PC-9 (cell line): ENCODE measurements around the gene VEZT. TPM values are rescaled to one million over a fixed set of nuclear protein-coding genes. Genes with fewer than 3 reads are reported as not detected.

Experiments
- BruUV-seq: library from RNA; stranded (reverse); fragments of 400-500 nt; replicated peaks from 2 replicates; lab custom pipeline; 2021; lab: Mats Ljungman, UMichigan
- CTCF ChIA-PET: fragments of 300-600 bp; sonication (Branson Sonifier 250); formaldehyde crosslinking; loops from one replicate; lab custom pipeline; 2022; ENCODE audit warnings: antibody characterized with exemption; lab: Charles Lee
- POLR2A ChIA-PET: fragments of 300-600 bp; sonication (Branson Sonifier 250); formaldehyde crosslinking; loops from one replicate; lab custom pipeline; 2022; ENCODE audit warnings: antibody characterized with exemption; ENCODE audit not compliant: unreplicated experiment; lab: Charles Lee
- DNase-seq, 2 experiments: peaks; one replicate each; pipeline versions ENCODE4 v3.0.0 to v3.0.0-alpha.2; 2015 to 2022; ENCODE audit warnings: mixed read lengths in 1 of 2
- H2AFZ ChIP-seq: fragments of 200-600 bp; sonication (generic); 2 replicates; pipeline ENCODE4 v1.8.1; 2017; ENCODE audit warnings: antibody characterized with exemption
- H3F3A ChIP-seq: fragments of 200-600 bp; sonication (generic); 2 replicates; pipeline ENCODE4 v1.8.1; 2017; ENCODE audit warnings: antibody characterized with exemption, mild to moderate bottlenecking, low read depth; ENCODE audit not compliant: insufficient read depth
- H3K27ac ChIP-seq: fragments of 200-600 bp; sonication (generic); 2 replicates; pipeline ENCODE4 v1.6.1; 2016; ENCODE audit warnings: mixed run types
- H3K27me3 ChIP-seq: fragments of 200-600 bp; sonication (generic); 2 replicates; pipeline ENCODE4 v1.6.1; 2016; ENCODE audit warnings: low read depth, mixed run types; ENCODE audit not compliant: insufficient read depth
- H3K36me3 ChIP-seq: fragments of 200-600 bp; sonication (generic); 2 replicates; pipeline ENCODE4 v1.6.1; 2016; ENCODE audit warnings: low read depth, mixed run types
- H3K4me1 ChIP-seq: fragments of 200-600 bp; sonication (generic); replicated peaks from 2 replicates; pipeline ENCODE4 v1.6.1; 2016; ENCODE audit warnings: mixed run types; ENCODE audit not compliant: insufficient read depth
- H3K4me2 ChIP-seq: fragments of 200-600 bp; sonication (generic); 2 replicates; pipeline ENCODE4 v1.6.1; 2017; ENCODE audit warnings: mixed run types
- H3K4me3 ChIP-seq: fragments of 200-600 bp; sonication (generic); 2 replicates; pipeline ENCODE4 v1.6.1; 2016; ENCODE audit warnings: mixed run types
- H3K79me2 ChIP-seq: fragments of 200-600 bp; sonication (generic); 2 replicates; pipeline ENCODE4 v1.6.1; 2017; ENCODE audit warnings: low read depth, mixed run types
- H3K9me2 ChIP-seq: fragments of 200-600 bp; sonication (generic); 2 replicates; pipeline ENCODE4 v1.8.1; 2017; ENCODE audit warnings: mild to moderate bottlenecking; ENCODE audit not compliant: insufficient read depth
- H3K9me3 ChIP-seq: fragments of 200-600 bp; sonication (generic); 2 replicates; pipeline ENCODE4 v1.8.1; 2016; ENCODE audit warnings: low read depth; ENCODE audit not compliant: insufficient read depth
- H4K20me1 ChIP-seq: fragments of 200-600 bp; sonication (generic); 2 replicates; pipeline ENCODE4 v1.8.1; 2017; ENCODE audit not compliant: insufficient read depth
- EZH2 ChIP-seq: fragments of 200-600 bp; sonication (generic); IDR thresholded peaks from 2 replicates; pipeline ENCODE4 v1.8.0; 2017; ENCODE audit warnings: antibody characterized with exemption, low read depth
- intact Hi-C: fragments of 100-400 bp; cut with micrococcal nuclease; formaldehyde crosslinking; loops from one replicate; pipeline ENCODE4 v1.10.0; 2022; ENCODE audit not compliant: unreplicated experiment
- total RNA-seq: library from RNA; stranded (reverse); gene quantifications from 2 replicates; pipeline ENCODE4 v1.2.3, GENCODE V29; 2021
- TF ChIP-seq, protein P1 (sequence below): fragments of 200-600 bp; sonication (generic); conservative IDR thresholded peaks from 2 replicates; pipeline ENCODE4 v1.6.1; 2017; ENCODE audit warnings: mixed run types, antibody characterized with exemption, mild to moderate bottlenecking, moderate library complexity

Gene VEZT
- total RNA-seq, 1 experiment from 2014 or later: 46.8 TPM

DNA sequence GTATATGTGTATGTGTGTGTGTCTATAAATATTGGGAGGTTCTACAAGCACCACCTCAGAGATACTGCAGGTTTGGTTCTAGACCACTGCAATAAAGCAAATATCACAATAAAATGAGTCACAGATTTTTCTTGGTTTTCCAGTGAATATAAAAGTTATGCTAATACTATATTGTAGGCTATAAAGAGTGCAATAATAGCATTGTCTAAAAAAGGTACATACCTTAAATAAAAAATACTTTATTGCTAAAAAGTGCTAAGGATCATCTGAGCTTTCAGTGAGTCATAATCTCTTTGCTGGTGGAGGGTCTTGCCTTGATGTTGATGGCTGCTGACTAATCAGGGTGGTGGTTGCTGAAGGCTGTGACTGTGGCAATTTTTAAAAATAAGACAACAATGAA lies 111.1 kb downstream of the VEZT start:
- 0 out of 2 replicates have a peak, but pooled peaks cover 6% of the 10 kb centered on the region for H3F3A ChIP-seq
- H3K9me3 ChIP-seq: no peaks in the 10 kb centered on the region
- H3K79me2 ChIP-seq: no peaks in the 10 kb centered on the region
- no peaks in the 10 kb centered on the region for H3K9me2 ChIP-seq
- DNase-seq: no peak
- TF ChIP-seq, protein P1, sequence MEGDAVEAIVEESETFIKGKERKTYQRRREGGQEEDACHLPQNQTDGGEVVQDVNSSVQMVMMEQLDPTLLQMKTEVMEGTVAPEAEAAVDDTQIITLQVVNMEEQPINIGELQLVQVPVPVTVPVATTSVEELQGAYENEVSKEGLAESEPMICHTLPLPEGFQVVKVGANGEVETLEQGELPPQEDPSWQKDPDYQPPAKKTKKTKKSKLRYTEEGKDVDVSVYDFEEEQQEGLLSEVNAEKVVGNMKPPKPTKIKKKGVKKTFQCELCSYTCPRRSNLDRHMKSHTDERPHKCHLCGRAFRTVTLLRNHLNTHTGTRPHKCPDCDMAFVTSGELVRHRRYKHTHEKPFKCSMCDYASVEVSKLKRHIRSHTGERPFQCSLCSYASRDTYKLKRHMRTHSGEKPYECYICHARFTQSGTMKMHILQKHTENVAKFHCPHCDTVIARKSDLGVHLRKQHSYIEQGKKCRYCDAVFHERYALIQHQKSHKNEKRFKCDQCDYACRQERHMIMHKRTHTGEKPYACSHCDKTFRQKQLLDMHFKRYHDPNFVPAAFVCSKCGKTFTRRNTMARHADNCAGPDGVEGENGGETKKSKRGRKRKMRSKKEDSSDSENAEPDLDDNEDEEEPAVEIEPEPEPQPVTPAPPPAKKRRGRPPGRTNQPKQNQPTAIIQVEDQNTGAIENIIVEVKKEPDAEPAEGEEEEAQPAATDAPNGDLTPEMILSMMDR: no peak
- no peak for TF ChIP-seq EZH2
- no peaks in the 10 kb centered on the region for H3K27me3 ChIP-seq
- no peak overlapping the region for H3K4me2 ChIP-seq
- CTCF ChIA-PET: no interaction called here
- no peak overlapping the region for H2AFZ ChIP-seq
- no peak overlapping the region for H3K4me3 ChIP-seq
- H4K20me1 ChIP-seq: no peaks in the 10 kb centered on the region
- no peak overlapping the region for H3K27ac ChIP-seq
- intact Hi-C loops: no loop called here
- no TSS peak for BruUV-seq
- no peaks in the 10 kb centered on the region for H3K36me3 ChIP-seq
- POLR2A ChIA-PET: no interaction called here
- peaks cover 16% of the 10 kb centered on the region for H3K4me1 ChIP-seq

DNA sequence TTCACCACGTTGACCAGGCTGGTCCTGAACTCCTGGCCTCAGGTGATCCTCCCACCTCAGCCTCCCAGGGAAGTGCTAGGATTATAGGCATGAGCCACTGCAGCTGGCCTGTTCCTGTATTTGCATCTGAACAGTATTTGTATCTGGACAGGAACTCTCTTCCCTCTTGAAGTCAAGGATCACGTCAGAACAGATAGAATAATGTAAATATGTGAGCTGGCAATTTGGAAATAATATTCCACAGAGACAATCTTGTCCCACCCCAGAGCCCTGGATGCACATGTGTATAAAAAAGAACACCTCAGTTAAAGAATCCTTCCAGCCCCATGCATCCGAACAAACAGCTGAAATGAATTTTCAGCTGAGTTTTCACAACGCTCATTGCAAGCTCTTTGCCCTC lies 118.3 kb downstream of the VEZT start:
- H3K4me2 ChIP-seq: no peak overlapping the region
- no peaks in the 10 kb centered on the region for H3K9me3 ChIP-seq
- no peak for DNase-seq
- no peaks in the 10 kb centered on the region for H3K9me2 ChIP-seq
- H3K4me3 ChIP-seq: no peak overlapping the region
- H3K4me1 ChIP-seq: peaks cover 8% of the 10 kb centered on the region
- no TSS peak for BruUV-seq
- H3K27me3 ChIP-seq: no peaks in the 10 kb centered on the region
- no peak for TF ChIP-seq EZH2
- TF ChIP-seq, protein P1: no peak
- no peak overlapping the region; the same call in 1 of the 2 replicates for H2AFZ ChIP-seq
- H3K36me3 ChIP-seq: no peaks in the 10 kb centered on the region
- ChIA-PET CTCF (interaction anchor here (1.1 kb wide), 1 partner anchor 218 kb away, joined by 4 read pairs; no protein-coding TSS in a partner anchor), POLR2A (interaction anchor here (0.6 kb wide), 1 partner anchor 604 kb away, joined by 3 read pairs; no protein-coding TSS in a partner anchor)
- intact Hi-C loops: loop anchor here (10.0 kb wide), 1 partner anchor 139 kb away; the partner anchor contains the start of gene METAP2
- no peaks in the 10 kb centered on the region for H3K79me2 ChIP-seq
- peaks cover 5% of the 10 kb centered on the region; the same call in 1 of the 2 replicates for H3F3A ChIP-seq
- H4K20me1 ChIP-seq: no peaks in the 10 kb centered on the region
- H3K27ac ChIP-seq: no peak overlapping the region

DNA sequence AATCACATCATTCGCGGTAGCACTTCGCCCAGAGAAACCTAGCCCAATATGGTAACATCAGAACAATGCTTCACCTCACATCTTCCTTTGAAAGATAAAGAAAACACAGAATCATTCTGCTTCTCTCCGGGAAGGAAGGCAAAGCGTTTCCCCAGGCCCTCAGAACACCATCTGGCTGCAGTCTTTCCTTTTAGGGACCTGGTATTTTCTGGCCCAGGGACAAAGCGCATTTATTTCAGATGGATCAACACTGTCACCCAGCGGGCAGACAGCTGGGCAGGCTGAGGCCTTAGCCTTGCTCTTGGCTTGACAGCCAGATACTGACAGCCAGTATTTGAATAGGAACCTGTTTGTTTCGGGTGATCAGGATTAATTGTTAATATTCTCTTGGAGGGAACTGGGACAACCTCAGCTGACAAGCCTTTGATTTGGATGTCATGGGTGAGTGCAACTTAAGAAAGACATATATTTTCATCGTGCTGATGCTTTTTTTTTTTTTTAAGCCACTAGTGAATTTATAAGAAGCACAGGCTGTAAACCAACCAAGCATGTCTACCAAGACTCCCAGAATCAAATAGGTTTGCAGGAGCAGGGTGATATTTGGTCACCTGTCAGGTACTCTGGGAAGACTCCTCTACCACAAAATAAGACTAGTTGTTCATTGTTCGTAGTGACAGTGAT lies 118.9 kb downstream of the VEZT start:
- Histone ChIP-seq H3K36me3 (no peaks in the 10 kb centered on the region), H3K9me3 (no peaks in the 10 kb centered on the region; the same call in 1 of the 2 replicates), H3K4me1 (peaks cover 8% of the 10 kb centered on the region), H4K20me1 (no peaks in the 10 kb centered on the region), H2AFZ (no peak overlapping the region; the same call in 1 of the 2 replicates), H3F3A (peaks cover 5% of the 10 kb centered on the region; the same call in 1 of the 2 replicates), H3K27ac (no peak overlapping the region), H3K27me3 (no peaks in the 10 kb centered on the region), H3K4me2 (no peak overlapping the region), H3K79me2 (no peaks in the 10 kb centered on the region), H3K4me3 (no peak overlapping the region), H3K9me2 (no peaks in the 10 kb centered on the region)
- CTCF ChIA-PET: interaction anchor here (1.1 kb wide), 1 partner anchor 219 kb away, joined by 4 read pairs; no protein-coding TSS in a partner anchor
- TF ChIP-seq, protein P1: peak; percentile 68
- no peak for TF ChIP-seq EZH2
- DNase-seq: peak; percentile 26 to 61
- intact Hi-C loops: loop anchor here (10.0 kb wide), 1 partner anchor 138 kb away; the partner anchor contains the start of gene METAP2
- no TSS peak for BruUV-seq
- POLR2A ChIA-PET: interaction anchor here (0.6 kb wide), 1 partner anchor 605 kb away, joined by 3 read pairs; no protein-coding TSS in a partner anchor
